GM23338 (cell line): Measurements from ENCODE around the gene CYP51A1.

Experiments used
- CREB1 ChIP-seq: fragments of 250-450 bp; sonication (Bioruptor Pico); IDR thresholded peaks from 2 replicates; pipeline ENCODE4 v1.5.0; 2020; ENCODE audit warnings: low read depth, mild to moderate bottlenecking, moderate library complexity
- CTCF ChIP-seq, 2 experiments: fragments of 200-600 bp in 1 of 2; sonication (generic) in 1 of 2; conservative IDR thresholded peaks; 2 replicates each; pipeline versions ENCODE4 v1.5.1 to v1.6.1; 2016 to 2017; ENCODE audit warnings: antibody characterized with exemption in 2 of 2, low read depth in 2 of 2, mild to moderate bottlenecking in 2 of 2, moderate library complexity in 1 of 2
- EZH2 ChIP-seq: fragments of 200-600 bp; sonication (generic); IDR thresholded peaks from one replicate; pipeline ENCODE4 v1.8.0; 2017; ENCODE audit warnings: antibody characterized with exemption, mild to moderate bottlenecking, low read depth; ENCODE audit not compliant: unreplicated experiment
- EZH2phosphoT487 ChIP-seq: fragments of 200-600 bp; sonication (generic); IDR thresholded peaks from one replicate; pipeline ENCODE4 v1.8.1; 2018; ENCODE audit warnings: antibody characterized with exemption; ENCODE audit not compliant: unreplicated experiment
- JUNB ChIP-seq: IDR thresholded peaks from one replicate; pipeline ENCODE4 v1.6.1; 2016; ENCODE audit warnings: antibody characterized with exemption; ENCODE audit not compliant: unreplicated experiment
- NANOG ChIP-seq: IDR thresholded peaks from 2 replicates; pipeline ENCODE4 v1.6.1; 2016; ENCODE audit warnings: antibody characterized with exemption, borderline replicate concordance
- POLR2AphosphoS5 ChIP-seq: IDR thresholded peaks from 2 replicates; pipeline ENCODE4 v1.6.1; 2016; ENCODE audit warnings: antibody characterized with exemption, low read depth
- REST ChIP-seq: IDR thresholded peaks from one replicate; pipeline ENCODE4 v1.6.1; 2018; ENCODE audit warnings: antibody characterized with exemption; ENCODE audit not compliant: unreplicated experiment
- ZNF114 ChIP-seq: fragments of 250-450 bp; sonication (Bioruptor Pico); IDR thresholded peaks from 2 replicates; pipeline ENCODE4 v1.5.0; 2020; ENCODE audit warnings: mild to moderate bottlenecking, moderate library complexity
- ZNF331 ChIP-seq: fragments of 250-450 bp; sonication (Bioruptor Pico); IDR thresholded peaks from 2 replicates; pipeline ENCODE4 v1.5.0; 2020; ENCODE audit warnings: low read depth, mild to moderate bottlenecking, moderate library complexity
- TF ChIP-seq, protein P1 (sequence below): IDR thresholded peaks from 2 replicates; pipeline ENCODE4 v1.6.1; 2016; ENCODE audit warnings: antibody characterized with exemption

DNA sequence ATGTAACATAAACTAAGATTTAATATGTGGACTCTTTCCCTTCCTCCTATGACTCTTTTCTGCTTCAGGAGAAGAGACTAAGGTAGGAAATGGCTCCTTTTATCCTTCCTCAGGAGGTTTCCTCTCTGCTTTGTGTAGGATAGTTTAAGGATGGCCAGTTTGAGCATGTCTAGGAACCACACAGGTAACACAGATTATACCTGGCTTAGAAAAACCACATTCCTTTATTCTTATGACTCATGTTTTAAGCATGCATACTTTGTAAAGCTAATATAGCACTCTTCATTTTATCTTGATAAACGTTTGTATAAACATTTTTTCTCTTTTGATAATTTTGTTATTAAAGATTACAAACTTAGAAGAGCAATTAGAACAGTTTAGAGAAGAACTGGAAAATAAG is 57.8 kb downstream of the CYP51A1 start:
- TF ChIP-seq POLR2AphosphoS5 (no peak), CTCF (conservative IDR thresholded peaks at IDR 0.05; ENCODE audit: low read depth in 2 of 2) (no peak), EZH2 (no peak), EZH2phosphoT487 (no peak), REST (no peak), CREB1 (CRISPR knock-in tag) (no peak), NANOG (no peak), ZNF331 (CRISPR knock-in tag) (no peak), ZNF114 (CRISPR knock-in tag) (no peak), JUNB (no peak)
- TF ChIP-seq, protein P1, sequence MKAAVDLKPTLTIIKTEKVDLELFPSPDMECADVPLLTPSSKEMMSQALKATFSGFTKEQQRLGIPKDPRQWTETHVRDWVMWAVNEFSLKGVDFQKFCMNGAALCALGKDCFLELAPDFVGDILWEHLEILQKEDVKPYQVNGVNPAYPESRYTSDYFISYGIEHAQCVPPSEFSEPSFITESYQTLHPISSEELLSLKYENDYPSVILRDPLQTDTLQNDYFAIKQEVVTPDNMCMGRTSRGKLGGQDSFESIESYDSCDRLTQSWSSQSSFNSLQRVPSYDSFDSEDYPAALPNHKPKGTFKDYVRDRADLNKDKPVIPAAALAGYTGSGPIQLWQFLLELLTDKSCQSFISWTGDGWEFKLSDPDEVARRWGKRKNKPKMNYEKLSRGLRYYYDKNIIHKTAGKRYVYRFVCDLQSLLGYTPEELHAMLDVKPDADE, result no peak
